ENCODE results near the gene GPR161. TPM values are rescaled to one million over a fixed set of nuclear protein-coding genes. Genes with fewer than 3 reads are reported as not detected.

GPR161 gene
- total and polyA plus RNA-seq, 2 of the 13 experiments (the other 11 are each of a cell fraction or from before 2014, with no cell fraction given): 0.13 to 0.35 TPM

DNA sequence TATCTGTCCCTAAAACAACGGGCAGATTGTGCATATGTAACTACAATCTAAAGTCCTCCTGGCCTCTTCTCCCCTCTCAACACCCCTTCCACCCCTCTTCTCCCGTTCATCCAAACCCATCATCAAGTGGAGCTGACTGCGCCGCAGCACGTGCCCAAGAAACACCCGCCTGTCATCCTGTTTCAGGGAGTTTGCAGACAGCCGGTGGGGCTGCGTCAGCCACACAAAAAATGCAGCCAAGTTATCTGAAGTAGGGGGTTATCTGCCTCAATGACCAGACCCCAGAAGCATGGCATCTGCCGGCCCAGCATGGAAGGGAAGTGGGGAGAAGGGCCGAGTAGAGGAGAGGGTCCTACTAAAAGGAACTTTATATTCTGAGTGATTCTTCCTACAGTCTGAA lies 49.0 kb downstream of the GPR161 start:
- no peak overlapping the region for H3K4me2 ChIP-seq (ENCODE audit: low read depth, low read length)
- H3K4me3 ChIP-seq (replicated peaks in 1 of 3; ENCODE audit: insufficient read depth in 1 of 3, low read depth in 2 of 3, low read length in 3 of 3): no peak overlapping the region
- POLR2A ChIA-PET: no interaction called here
- CTCF ChIA-PET (ENCODE audit: low intra/inter-chr PET ratio, low total read pairs): no interaction called here
- no peak for FAIRE-seq
- no peak for TF ChIP-seq TAF15 (IDR thresholded peaks at IDR 0.05; ENCODE audit: low read depth, low read length, poor library complexity, severe bottlenecking)
- TF ChIP-seq ZFP37 (CRISPR knock-in tag; IDR thresholded peaks at IDR 0.05; ENCODE audit: borderline replicate concordance): no peak
- TF ChIP-seq AKNA (CRISPR knock-in tag; IDR thresholded peaks at IDR 0.05; ENCODE audit: borderline replicate concordance): no peak
- no peak for TF ChIP-seq FOSL1 (CRISPR knock-in tag; IDR thresholded peaks at IDR 0.05; ENCODE audit: borderline replicate concordance)
- no peak for TF ChIP-seq RBAK (CRISPR knock-in tag; IDR thresholded peaks at IDR 0.05)
- WGBS (ENCODE audit: low lambda C conversion rate): 77% methylated on average over 10 of the region's 10 CpGs
- H2AFZ ChIP-seq (ENCODE audit: low read length): no peak overlapping the region
- H3K9me3 ChIP-seq (ENCODE audit: low read length): no peaks in the 10 kb centered on the region
- ATAC-seq: no peak
- BruUV-seq (replicated peaks): no TSS peak
- no peak for DNase-seq (ENCODE audit: low spot score)
- no peaks in the 10 kb centered on the region for H3K27me3 ChIP-seq (ENCODE audit: control insufficient read depth in 1 of 2, insufficient read depth in 2 of 2, low read length in 2 of 2)
- H4K20me1 ChIP-seq (ENCODE audit: insufficient read depth, low read length): no peaks in the 10 kb centered on the region
- in situ Hi-C loops (cut with HindIII; ENCODE audit: extremely low pct_ligation_motif_present, low pct_unique_long_range_greater_than_20kb): no loop called here
- H3K36me3 ChIP-seq (replicated peaks in 1 of 2; ENCODE audit: control insufficient read depth in 1 of 2, insufficient read depth in 2 of 2, low read length in 2 of 2): no peaks in the 10 kb centered on the region
- H3K79me2 ChIP-seq (ENCODE audit: insufficient read depth, low read length): no peaks in the 10 kb centered on the region
- no peak overlapping the region for H3K27ac ChIP-seq (ENCODE audit: extremely low read length, insufficient read depth, low read length)
- intact Hi-C loops (cut with micrococcal nuclease; ENCODE audit: unreplicated experiment): no loop called here
- H3K9ac ChIP-seq (ENCODE audit: insufficient read depth, low read depth, low read length): no peak overlapping the region
- H3K4me1 ChIP-seq (ENCODE audit: insufficient read depth, low read length): no peaks in the 10 kb centered on the region
